ENCODE results near the gene NPHP3.
"Not testable (repeated sequence)": the region's sequence is repeated elsewhere in the genome, so short reads cannot be mapped to it uniquely, and the experiment has no call there.

Gene NPHP3

DNA sequence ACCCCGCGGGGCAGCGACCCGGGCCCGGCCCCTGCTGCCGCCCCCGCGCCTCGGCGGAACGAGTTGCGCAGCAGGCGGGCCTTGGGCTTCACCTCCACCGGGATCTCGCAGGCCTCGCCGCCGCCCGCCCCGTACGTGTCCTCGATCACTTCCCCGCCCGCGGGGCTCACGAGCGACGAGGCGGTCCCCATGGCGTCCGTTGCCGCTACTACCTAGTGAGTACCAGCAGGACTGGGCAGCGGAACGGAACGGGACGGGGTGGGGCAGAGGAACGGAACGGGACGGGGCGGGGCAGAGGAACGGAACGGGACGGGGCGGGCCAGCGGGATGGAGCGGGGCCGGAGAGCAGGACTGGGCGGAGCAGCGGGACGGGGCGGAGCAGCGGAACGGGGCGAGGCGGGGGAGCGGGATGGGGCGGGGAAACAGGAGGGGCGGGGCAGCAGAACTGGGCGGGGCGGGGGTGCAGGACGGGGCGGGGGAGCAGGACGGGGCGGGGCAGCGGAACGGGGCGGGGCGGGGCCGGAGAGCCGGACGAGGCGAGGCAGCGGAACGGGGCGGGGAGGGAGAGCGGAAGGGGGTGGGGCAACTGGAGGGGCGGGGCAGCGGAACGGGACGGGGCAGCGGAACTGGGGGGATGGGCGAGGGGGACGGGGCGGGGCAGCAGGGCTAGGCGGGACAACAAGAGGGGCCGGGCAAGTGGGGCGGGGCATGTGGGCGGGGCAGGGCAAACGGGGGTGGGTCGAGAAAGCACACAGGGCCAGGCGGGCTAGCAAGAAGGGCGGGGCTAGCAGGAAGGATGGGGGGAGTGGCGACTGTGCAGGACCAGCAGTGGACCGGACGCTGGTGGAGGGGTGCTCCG is at the start of gene NPHP3:
Gene NPHP3 (minus strand): TSS at position 245 of the 859 bp plus-strand sequence. CDS start 54 bp downstream, at position 191.
- DNase-seq, result peak; percentile 91

GRCh38 chr3:132758740-132759139 is 36.5 kb upstream of the NPHP3 start:
- DNase-seq, result no peak

DNA sequence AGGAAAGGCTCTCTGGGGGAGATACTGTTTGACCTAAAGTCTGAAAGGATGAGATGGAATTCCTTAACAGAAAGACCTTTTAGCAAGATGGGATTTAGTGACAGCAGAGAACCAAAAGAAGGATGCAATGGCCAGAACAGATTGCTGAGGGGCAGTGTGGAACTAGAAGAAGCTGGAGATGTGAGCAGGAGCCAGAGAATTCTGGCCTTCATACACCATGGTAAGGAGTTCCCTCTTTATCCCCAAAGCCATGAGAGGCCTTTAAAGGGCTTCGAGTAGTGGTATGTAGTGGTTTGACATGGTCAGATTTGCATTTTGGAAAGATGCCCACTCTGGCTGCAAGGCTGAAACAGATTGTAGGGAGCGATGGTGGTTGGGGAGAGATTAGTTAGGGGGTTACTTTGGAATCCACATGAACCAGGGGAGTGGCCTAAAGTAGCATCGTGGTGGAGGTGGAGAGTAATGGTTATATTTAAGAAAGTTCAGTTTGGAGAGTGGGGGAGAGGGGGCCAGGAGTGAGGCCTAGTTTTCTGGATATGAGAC is 34.0 kb upstream of the NPHP3 start:
- no peak for DNase-seq

GRCh38 chr3:132753946-132754345 is 31.7 kb upstream of the NPHP3 start:
- no peak for DNase-seq

DNA sequence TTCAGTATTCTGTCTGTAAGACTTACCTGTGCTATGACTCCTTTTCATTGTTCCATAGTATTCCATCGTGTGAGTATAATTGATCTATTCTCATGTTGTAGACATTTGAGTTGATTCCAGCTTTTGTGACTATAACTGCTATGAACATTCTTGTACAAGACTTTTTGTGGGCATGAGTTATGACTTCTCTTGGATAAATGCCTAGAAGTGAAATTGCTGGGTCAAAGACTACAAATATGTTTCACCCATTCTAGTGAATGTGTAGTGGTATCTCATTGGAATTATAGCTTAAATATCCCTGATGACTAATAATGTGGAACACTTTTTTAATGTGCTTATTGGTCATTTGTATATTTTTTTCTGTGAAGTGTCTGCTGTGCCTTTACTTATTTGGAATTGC is 27.6 kb upstream of the NPHP3 start:
- DNase-seq, result no peak

GRCh38 chr3:132746720-132747119 is 24.5 kb upstream of the NPHP3 start:
- not testable (repeated sequence) for DNase-seq

GRCh38 chr3:132738314-132738713 is 16.1 kb upstream of the NPHP3 start:
- DNase-seq, result no peak

- no peak for DNase-seq
Measured at GRCh38 chr3:132735589-132735988, 13.4 kb upstream of the NPHP3 start.

- DNase-seq, result no peak
Measured at GRCh38 chr3:132730891-132731580, 8.8 kb upstream of the NPHP3 start.

DNA sequence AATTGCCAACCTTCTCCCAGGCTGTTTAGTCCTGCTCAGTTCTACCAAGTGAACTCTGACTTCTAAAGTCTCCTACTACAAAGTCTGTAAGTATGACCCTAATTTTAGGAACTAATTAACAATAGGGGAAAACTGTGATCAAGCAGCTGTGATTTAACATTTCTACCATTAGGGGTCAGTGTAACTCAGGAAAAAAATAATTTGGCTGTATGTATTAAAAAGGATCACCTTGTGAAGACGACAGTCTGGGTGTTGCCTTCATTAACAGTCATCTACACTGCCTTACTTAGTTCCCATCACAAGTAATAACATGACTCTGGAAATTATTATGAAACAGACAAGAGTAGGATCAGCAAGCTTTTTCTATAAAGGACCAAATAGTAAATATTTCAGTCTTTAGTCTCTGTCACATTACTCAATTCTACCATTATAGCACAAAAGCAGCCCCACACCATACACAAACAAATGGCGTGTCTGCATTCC is 4.2 kb upstream of the NPHP3 start:
- no peak for DNase-seq

- no peak for DNase-seq
Measured at GRCh38 chr3:132723024-132723950, 1.1 kb upstream of the NPHP3 start.

DNA sequence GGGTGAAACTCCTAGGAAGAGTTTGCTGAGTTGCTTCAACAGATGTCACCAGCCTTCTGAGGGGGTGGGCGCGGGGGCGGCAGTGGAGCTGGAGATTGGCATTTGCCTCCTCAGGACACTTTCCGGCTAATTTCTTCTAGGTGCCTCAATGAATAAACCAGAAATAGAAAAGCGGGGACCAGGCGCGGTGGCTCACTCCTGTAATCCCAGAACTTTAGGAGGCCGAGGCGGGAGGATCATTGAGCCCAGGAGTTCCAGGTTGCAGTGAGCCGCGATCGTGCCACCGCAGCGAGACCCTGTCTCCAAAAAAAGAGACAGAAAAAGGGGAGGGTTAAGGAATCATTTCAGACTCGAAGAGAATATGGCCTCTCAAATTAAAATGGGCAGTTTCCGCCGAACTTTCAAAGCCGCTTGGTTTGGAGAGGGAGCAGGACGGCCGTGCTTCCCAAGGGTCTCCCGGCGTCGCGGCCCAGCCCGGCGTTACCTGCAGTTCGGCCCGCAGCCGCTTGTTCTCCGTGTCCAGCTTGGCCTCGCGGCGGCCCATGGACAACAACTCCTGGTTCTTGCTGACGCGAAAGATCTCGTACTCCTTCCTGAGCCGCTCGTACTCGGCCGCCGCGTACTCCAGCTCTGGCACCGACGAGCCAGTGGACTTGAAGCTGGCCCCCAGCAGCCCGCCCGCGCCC is 587 bp downstream of the NPHP3 start:
- no peak for DNase-seq

GRCh38 chr3:132720228-132720627 is 2.0 kb downstream of the NPHP3 start:
- DNase-seq, result no peak

DNA sequence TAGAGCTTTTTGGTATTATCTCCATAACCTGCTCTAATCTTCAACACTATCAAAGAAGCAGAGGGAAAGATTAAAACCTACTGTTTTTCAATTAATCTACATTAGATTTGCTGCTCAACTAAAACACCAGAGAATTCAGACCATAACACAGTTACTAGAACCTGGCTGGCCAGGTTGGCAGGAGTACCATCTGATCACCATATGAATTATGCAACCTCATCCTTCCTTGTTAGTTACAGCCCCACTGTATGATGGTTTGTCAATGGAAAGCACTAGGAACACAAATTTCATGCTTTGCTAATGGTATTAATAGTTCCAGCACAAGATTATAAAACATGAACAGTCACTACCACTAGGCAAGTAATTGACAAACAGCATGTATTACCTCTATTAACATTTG is 5.8 kb downstream of the NPHP3 start:
- DNase-seq, result no peak

DNA sequence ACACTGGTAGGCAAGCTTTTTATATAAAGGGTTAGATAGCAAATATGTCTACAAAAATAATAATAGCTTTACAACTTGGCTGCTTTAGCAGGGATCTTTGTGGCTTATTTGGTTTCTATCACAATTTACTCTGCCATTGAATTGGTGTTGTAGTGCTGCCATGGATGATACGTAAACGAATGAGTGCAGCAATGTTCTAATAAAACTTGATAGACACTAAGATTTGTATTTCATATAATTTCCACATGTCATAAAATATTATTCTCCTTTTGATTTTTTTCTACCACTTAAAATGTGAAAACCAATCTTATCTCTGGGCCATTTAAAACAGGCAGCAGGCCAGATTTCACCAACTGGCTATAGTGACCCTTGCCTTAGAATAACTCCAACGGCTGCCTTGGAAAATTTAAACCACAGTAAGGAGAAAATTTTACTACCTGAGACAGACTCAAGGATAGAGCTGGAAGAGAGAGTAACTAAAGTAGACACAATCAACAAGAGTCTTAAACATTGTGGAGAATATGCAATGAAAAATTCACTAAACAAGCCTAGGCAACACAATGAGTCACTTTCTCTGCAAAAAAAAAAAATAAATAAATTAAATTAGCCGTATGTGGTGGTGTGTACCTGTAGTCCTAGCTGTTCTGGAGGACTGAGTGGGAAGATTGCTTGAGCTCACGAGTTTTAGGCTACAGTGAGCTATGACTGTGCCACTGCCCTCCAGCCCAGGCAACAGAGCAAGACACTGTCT is 8.1 kb downstream of the NPHP3 start:
- DNase-seq, result no peak

DNA sequence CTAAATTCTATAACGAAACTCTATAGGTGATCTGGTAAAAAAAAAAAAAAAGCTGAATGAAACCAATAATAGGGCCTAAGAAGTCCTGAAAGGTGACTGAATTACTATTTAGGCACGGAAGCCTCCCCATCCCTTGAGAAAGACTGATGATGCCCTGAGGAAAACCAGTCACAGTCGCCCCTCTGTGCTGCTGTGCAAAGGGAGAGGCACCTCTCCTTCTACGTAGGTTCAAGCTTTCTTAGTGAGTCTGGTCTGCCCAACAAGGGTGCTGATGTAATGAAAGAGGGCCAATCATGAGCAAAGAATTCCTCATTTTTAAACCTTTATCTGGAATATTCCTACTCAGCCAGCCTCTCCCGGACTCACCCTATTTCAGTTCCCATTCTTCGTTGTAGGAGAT is 11.9 kb downstream of the NPHP3 start:
- DNase-seq, result no peak

GRCh38 chr3:132709761-132710160 is 12.4 kb downstream of the NPHP3 start:
- no peak for DNase-seq

DNA sequence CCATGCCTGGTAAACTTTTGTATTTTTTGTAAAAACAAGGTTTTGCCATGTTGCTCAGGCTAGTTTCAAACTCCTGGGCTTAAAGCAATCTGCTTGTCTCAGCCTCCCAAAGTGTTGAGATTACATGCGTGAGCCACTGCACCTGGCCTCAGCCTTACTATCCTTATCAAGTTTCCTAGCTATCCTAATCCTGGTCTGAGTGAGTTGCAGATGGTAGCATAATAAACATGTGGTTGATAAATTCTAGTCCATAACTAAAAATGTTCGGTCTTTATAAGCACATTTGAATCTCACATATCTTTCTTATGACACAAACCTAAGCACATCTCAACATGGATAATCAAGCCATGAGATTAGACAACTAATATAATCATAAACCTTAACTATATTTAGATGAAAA is 18.5 kb downstream of the NPHP3 start:
- no peak for DNase-seq

GRCh38 chr3:132695422-132695821 is 26.8 kb downstream of the NPHP3 start:
- DNase-seq, result no peak

- DNase-seq, result no peak
Measured at GRCh38 chr3:132694991-132695390, 27.2 kb downstream of the NPHP3 start.

DNA sequence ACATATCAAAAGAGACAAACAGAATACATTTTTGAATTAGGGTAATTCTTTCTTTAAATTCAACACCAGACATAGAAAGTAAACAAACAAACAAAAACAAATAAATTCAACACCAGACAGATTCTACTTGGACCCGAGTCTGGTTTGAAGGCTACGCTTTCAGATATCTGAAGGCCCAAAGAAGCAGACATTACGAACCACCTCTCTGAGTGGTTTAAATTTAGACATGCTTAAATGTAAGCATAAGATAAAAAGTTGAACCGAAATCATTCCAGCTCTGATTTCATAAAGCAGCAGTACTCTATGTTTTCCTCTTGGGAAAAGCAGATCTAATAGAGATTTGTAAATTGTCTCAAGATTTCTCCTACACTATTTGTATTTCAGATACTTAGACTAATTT is 32.2 kb downstream of the NPHP3 start:
- DNase-seq, result no peak
